ENCODE results near the gene CLK1. TPM values are rescaled to one million over a fixed set of nuclear protein-coding genes. Genes with fewer than 3 reads are reported as not detected.

CLK1 gene
- total and polyA plus RNA-seq, 2 of the 13 experiments (the other 11 are each of a cell fraction or from before 2014, with no cell fraction given): 66.6 to 101 TPM

DNA sequence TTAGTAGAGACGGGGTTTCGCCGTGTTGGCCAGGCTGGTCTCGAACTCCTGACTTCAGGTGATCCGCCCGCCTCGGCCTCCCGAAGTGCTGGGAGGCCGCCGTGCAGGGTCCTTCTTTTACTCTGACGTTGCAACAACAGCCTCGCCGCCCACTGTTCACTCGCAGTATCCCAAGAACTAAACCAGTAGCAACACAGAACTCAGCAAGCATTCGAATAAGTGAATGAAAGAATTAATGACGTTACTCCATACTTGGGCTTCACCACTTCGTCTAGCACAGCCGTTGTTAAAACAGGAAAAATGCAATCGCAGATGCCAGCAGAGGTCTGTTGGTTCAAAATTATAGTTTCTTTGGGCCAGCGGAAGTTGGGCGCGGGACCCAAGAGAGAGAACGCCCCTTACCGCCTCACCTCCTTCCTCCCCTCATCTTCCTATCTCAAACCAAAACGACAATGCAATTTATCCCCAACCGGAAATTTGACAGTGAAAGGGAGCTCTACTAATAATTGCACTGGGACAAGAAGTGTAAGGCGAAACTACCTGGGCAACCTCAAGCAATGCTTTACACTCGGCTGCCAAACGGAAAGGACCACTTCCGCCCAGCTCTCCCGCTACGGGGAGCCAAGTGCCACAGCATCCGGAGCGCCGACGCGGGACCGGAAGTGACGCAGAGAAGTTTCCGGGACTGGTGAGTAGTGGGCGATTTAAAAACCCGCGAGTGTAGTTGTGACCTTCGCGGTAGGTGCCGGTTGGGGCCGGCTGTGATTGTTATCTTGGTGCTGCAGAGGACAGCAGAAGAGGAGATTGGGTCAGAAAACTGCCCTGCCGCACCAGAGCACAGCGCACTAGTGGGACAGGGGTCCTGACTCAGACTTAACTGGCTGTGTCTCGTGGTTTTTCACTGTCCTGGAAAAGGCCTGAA lies 24.5 kb upstream of the CLK1 start, which contains the start of the genes NIF3L1 and PPIL3 (continued):
- no peak for TF ChIP-seq LBX2 (CRISPR knock-in tag; IDR thresholded peaks at IDR 0.05; ENCODE audit: borderline replicate concordance)
- TF ChIP-seq SYNCRIP (IDR thresholded peaks at IDR 0.05; ENCODE audit: insufficient read depth, low read depth, low read length): no peak
- no peak for TF ChIP-seq TCF7L2 (IDR thresholded peaks at IDR 0.05; ENCODE audit: low read depth, low read length)
- no peak for TF ChIP-seq ZNF432 (CRISPR knock-in tag; IDR thresholded peaks at IDR 0.05; ENCODE audit: borderline replicate concordance)
- TF ChIP-seq GPN1 (CRISPR knock-in tag; IDR thresholded peaks at IDR 0.05; ENCODE audit: borderline replicate concordance): no peak
- peak; percentile 64 for TF ChIP-seq RBM39 (IDR thresholded peaks at IDR 0.05; ENCODE audit: low read depth, low read length, poor library complexity, severe bottlenecking)
- TF ChIP-seq, protein P1, sequence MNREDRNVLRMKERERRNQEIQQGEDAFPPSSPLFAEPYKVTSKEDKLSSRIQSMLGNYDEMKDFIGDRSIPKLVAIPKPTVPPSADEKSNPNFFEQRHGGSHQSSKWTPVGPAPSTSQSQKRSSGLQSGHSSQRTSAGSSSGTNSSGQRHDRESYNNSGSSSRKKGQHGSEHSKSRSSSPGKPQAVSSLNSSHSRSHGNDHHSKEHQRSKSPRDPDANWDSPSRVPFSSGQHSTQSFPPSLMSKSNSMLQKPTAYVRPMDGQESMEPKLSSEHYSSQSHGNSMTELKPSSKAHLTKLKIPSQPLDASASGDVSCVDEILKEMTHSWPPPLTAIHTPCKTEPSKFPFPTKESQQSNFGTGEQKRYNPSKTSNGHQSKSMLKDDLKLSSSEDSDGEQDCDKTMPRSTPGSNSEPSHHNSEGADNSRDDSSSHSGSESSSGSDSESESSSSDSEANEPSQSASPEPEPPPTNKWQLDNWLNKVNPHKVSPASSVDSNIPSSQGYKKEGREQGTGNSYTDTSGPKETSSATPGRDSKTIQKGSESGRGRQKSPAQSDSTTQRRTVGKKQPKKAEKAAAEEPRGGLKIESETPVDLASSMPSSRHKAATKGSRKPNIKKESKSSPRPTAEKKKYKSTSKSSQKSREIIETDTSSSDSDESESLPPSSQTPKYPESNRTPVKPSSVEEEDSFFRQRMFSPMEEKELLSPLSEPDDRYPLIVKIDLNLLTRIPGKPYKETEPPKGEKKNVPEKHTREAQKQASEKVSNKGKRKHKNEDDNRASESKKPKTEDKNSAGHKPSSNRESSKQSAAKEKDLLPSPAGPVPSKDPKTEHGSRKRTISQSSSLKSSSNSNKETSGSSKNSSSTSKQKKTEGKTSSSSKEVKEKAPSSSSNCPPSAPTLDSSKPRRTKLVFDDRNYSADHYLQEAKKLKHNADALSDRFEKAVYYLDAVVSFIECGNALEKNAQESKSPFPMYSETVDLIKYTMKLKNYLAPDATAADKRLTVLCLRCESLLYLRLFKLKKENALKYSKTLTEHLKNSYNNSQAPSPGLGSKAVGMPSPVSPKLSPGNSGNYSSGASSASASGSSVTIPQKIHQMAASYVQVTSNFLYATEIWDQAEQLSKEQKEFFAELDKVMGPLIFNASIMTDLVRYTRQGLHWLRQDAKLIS (CRISPR knock-in tag; IDR thresholded peaks at IDR 0.05): no peak; the same call in 1 of the 2 replicates
- peak; percentile 85; the same call in 1 of the 2 replicates for TF ChIP-seq ZNF770 (CRISPR knock-in tag; IDR thresholded peaks at IDR 0.05)
- TF ChIP-seq NFIB (CRISPR knock-in tag; IDR thresholded peaks at IDR 0.05; ENCODE audit: borderline replicate concordance): no peak
- TF ChIP-seq ZBTB7B (CRISPR knock-in tag; IDR thresholded peaks at IDR 0.05): no peak; the same call in 1 of the 2 replicates
- TF ChIP-seq ZNF12 (CRISPR knock-in tag; IDR thresholded peaks at IDR 0.05): 0 out of 2 replicates have a peak, but pooled peaks have one; percentile 14
- no peak for TF ChIP-seq ZNF235 (CRISPR knock-in tag; IDR thresholded peaks at IDR 0.05; ENCODE audit: borderline replicate concordance)
- no peak for TF ChIP-seq NPAS2 (CRISPR knock-in tag; IDR thresholded peaks at IDR 0.05; ENCODE audit: borderline replicate concordance)
- TF ChIP-seq CREM (IDR thresholded peaks at IDR 0.05): peak; percentile 98
- 0 out of 2 replicates have a peak, but pooled peaks have one; percentile 46 for TF ChIP-seq CREM (CRISPR knock-in tag; IDR thresholded peaks at IDR 0.05)
- TF ChIP-seq ZNF143 (CRISPR knock-in tag; IDR thresholded peaks at IDR 0.05): peak; percentile 70; the same call in 1 of the 2 replicates
- peak in 1 of 2 experiments; percentile 80; a peak in 2 of 4 replicates for TF ChIP-seq REST (IDR thresholded peaks at IDR 0.05; ENCODE audit: borderline replicate concordance in 1 of 2, low read depth in 1 of 2, low read length in 2 of 2)
- TF ChIP-seq GFI1 (CRISPR knock-in tag; IDR thresholded peaks at IDR 0.05; ENCODE audit: borderline replicate concordance): peak; percentile 69
